Activated naive CD8-positive, alpha-beta T cell treated with anti-CD3 and anti-CD28 coated beads, Interleukin-2, amount 10 ng/mL, durations not matched to agents 7 days and 5 days (primary cell): ENCODE results near the gene TGFBR1. TPM values are rescaled to one million over a fixed set of nuclear protein-coding genes. Genes with fewer than 3 reads are reported as not detected.

Source experiments
- ATAC-seq: fragments of 150-1000 bp; cut with Tn5 transposase; one replicate; pipeline ENCODE4 v1.10.0; 2021; ENCODE audit warnings: low read depth, moderate library complexity
- POLR2A ChIA-PET: fragments of 350-600 bp; sonication (Branson Sonifier 250); formaldehyde crosslinking; loops from one replicate; lab custom pipeline; 2021; ENCODE audit warnings: antibody characterized with exemption; lab: Charles Lee
- DNase-seq: peaks from one replicate; pipeline ENCODE4 v3.0.0; 2021
- H3K27ac Mint-ChIP-seq: one replicate; pipeline ENCODE4 v1.8.0; 2022; ENCODE audit warnings: mild to moderate bottlenecking, mixed read lengths
- H3K27me3 Mint-ChIP-seq: one replicate; pipeline ENCODE4 v1.8.0; 2022; ENCODE audit warnings: mild to moderate bottlenecking, moderate library complexity, mixed read lengths
- H3K36me3 Mint-ChIP-seq: one replicate; pipeline ENCODE4 v1.8.0; 2021; ENCODE audit warnings: mild to moderate bottlenecking, mixed read lengths
- H3K4me1 Mint-ChIP-seq: one replicate; pipeline ENCODE4 v1.8.0; 2021; ENCODE audit warnings: mixed read lengths
- H3K4me3 Mint-ChIP-seq: one replicate; pipeline ENCODE4 v1.8.0; 2022; ENCODE audit warnings: mild to moderate bottlenecking, moderate library complexity, mixed read lengths
- H3K9me3 Mint-ChIP-seq: one replicate; pipeline ENCODE4 v1.8.0; 2021; ENCODE audit warnings: mixed read lengths
- total RNA-seq, 2 experiments: library from RNA; stranded (reverse); gene quantifications; one replicate each; pipeline ENCODE4 v1.2.3, GENCODE V29; 2021

TGFBR1 gene
- total RNA-seq, 2 experiments from 2014 or later, result 82.7 to 83.5 TPM

- no peak for DNase-seq
- H3K36me3 Mint-ChIP-seq, result peaks cover 2% of the 10 kb centered on the region
- no peaks in the 10 kb centered on the region for H3K9me3 Mint-ChIP-seq
- ATAC-seq, result no peak
- POLR2A ChIA-PET, result no interaction called here
- H3K27ac Mint-ChIP-seq, result no peak overlapping the region
- no peak overlapping the region for H3K4me3 Mint-ChIP-seq
- H3K4me1 Mint-ChIP-seq, result peaks cover 20% of the 10 kb centered on the region
- H3K27me3 Mint-ChIP-seq, result peaks cover 2% of the 10 kb centered on the region
These were observed 93.1 kb downstream of the TGFBR1 start for GRCh38 chr9:99197987-99198386.

- Mint-ChIP-seq H3K4me3 (no peak overlapping the region), H3K36me3 (peaks cover 2% of the 10 kb centered on the region), H3K4me1 (peaks cover 10% of the 10 kb centered on the region), H3K27me3 (peaks cover 8% of the 10 kb centered on the region), H3K27ac (no peak overlapping the region), H3K9me3 (no peaks in the 10 kb centered on the region)
- no peak for ATAC-seq
- POLR2A ChIA-PET, result no interaction called here
- DNase-seq, result no peak
These were observed 95.1 kb downstream of the TGFBR1 start for GRCh38 chr9:99199938-99200539.

DNA sequence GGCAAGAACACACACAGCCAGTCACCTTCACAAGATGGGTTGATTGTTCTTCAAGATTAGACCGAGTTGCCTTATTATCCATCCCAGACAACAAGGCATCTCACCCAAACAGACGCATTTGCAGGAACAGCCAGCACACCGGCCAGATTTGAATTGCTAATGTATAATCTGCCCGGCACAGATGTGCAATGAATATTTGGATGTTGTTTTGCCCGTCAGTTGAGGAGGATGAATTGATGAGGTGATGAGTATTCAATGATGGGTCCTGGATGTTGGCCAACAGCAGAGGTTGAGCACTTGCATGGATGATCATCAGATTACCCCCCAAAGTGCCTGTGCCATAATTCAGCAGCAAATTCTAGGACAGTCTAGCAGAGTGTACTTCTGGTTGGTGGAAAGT, 96.7 kb downstream of the TGFBR1 start:
- DNase-seq, result no peak
- no peaks in the 10 kb centered on the region for H3K9me3 Mint-ChIP-seq
- H3K27ac Mint-ChIP-seq, result no peak overlapping the region
- H3K36me3 Mint-ChIP-seq, result no peaks in the 10 kb centered on the region
- H3K4me3 Mint-ChIP-seq, result no peak overlapping the region
- POLR2A ChIA-PET, result no interaction called here
- ATAC-seq, result no peak
- H3K4me1 Mint-ChIP-seq, result peaks cover 4% of the 10 kb centered on the region
- peaks cover 13% of the 10 kb centered on the region for H3K27me3 Mint-ChIP-seq

Other genes with a start within 250 kb of the TGFBR1 start
- under 1 TPM; 0.20 to 0.42 TPM for gene COL15A1, start 161.2 kb upstream of the TGFBR1 start, total RNA-seq
- 10 to 100 TPM; 21.7 to 23.7 TPM for gene ALG2, start 116.8 kb downstream of the TGFBR1 start, total RNA-seq
- 10 to 100 TPM; 83.8 to 87.8 TPM for gene SEC61B, start 117.2 kb downstream of the TGFBR1 start, total RNA-seq